Parathyroid adenoma (tissue), 2 donors: ENCODE measurements around the gene LRRC49.
"Not testable (repeated sequence)": the region's sequence is repeated elsewhere in the genome, so short reads cannot be mapped to it uniquely, and the experiment has no call there.

Experiments
- H2AFZ ChIP-seq: fragments of 300-600 bp; sonication (generic); one replicate; pipeline ENCODE4 v1.7.0; 2017; ENCODE audit warnings: antibody characterized with exemption, mild to moderate bottlenecking
- H3K27ac ChIP-seq: fragments of 300-600 bp; sonication (generic); one replicate; pipeline ENCODE4 v1.7.0; 2017
- H3K27me3 ChIP-seq: fragments of 300-600 bp; sonication (generic); one replicate; pipeline ENCODE4 v1.7.0; 2017; ENCODE audit warnings: low read length; ENCODE audit not compliant: control insufficient read depth, insufficient read depth
- H3K36me3 ChIP-seq: fragments of 300-600 bp; sonication (generic); one replicate; pipeline ENCODE4 v1.7.0; 2017; ENCODE audit warnings: low read length; ENCODE audit not compliant: control insufficient read depth, insufficient read depth
- H3K4me1 ChIP-seq: fragments of 300-600 bp; sonication (generic); one replicate; pipeline ENCODE4 v1.7.0; 2017; ENCODE audit warnings: control low read depth
- H3K4me2 ChIP-seq: fragments of 300-600 bp; sonication (generic); one replicate; pipeline ENCODE4 v1.7.0; 2017; ENCODE audit warnings: low read length
- H3K4me3 ChIP-seq: fragments of 300-600 bp; sonication (generic); one replicate; pipeline ENCODE4 v1.7.0; 2017; ENCODE audit warnings: low read depth, low read length
- H3K79me2 ChIP-seq: fragments of 300-600 bp; sonication (generic); one replicate; pipeline ENCODE4 v1.7.0; 2017; ENCODE audit warnings: control low read depth
- H3K9ac ChIP-seq: fragments of 300-600 bp; sonication (generic); one replicate; pipeline ENCODE4 v1.7.0; 2017; ENCODE audit warnings: mild to moderate bottlenecking
- H3K9me3 ChIP-seq: fragments of 300-600 bp; sonication (generic); one replicate; pipeline ENCODE4 v1.7.0; 2017; ENCODE audit warnings: low read length; ENCODE audit not compliant: control insufficient read depth
- CTCF ChIP-seq: fragments of 300-600 bp; sonication (generic); IDR thresholded peaks from one replicate; pipeline ENCODE4 v1.7.0; 2017; ENCODE audit warnings: antibody characterized with exemption, mild to moderate bottlenecking
- donor health status: primary hyperparathyroidism.

The LRRC49 gene

GRCh38 chr15:70920981-70921696 lies 28.5 kb downstream of the LRRC49 start:
- H3K79me2 ChIP-seq, result no peaks in the 10 kb centered on the region
- no peak overlapping the region for H2AFZ ChIP-seq
- H3K36me3 ChIP-seq, result no peaks in the 10 kb centered on the region
- H3K27me3 ChIP-seq, result no peaks in the 10 kb centered on the region
- H3K9me3 ChIP-seq, result no peaks in the 10 kb centered on the region
- no peak for TF ChIP-seq CTCF
- no peak overlapping the region for H3K4me2 ChIP-seq
- H3K27ac ChIP-seq, result no peak overlapping the region
- H3K4me3 ChIP-seq, result no peak overlapping the region
- H3K4me1 ChIP-seq, result no peaks in the 10 kb centered on the region
- H3K9ac ChIP-seq, result no peak overlapping the region

DNA sequence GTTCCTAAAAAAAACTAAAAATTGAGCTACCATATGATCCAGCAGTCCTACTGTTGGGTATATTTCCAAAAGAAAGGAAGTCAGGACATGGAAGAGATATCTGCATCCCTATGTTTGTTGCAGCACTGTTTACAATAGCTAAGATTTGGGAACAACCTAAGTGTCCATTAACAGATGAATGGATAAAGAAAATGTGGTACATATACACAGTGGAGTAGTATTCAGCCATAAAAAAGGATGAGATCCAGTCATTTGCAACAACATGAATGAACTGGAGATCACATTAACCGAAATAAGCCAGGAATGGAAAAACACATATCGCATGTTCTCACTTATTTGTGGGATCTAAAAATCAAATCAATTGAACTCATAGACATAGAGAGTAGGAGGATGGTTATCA lies 29.5 kb downstream of the LRRC49 start:
- H3K4me1 ChIP-seq, result no peaks in the 10 kb centered on the region
- H2AFZ ChIP-seq, result no peak overlapping the region
- no peak overlapping the region for H3K9ac ChIP-seq
- H3K9me3 ChIP-seq, result no peaks in the 10 kb centered on the region
- no peak overlapping the region for H3K27ac ChIP-seq
- H3K36me3 ChIP-seq, result no peaks in the 10 kb centered on the region
- H3K79me2 ChIP-seq, result no peaks in the 10 kb centered on the region
- no peak overlapping the region for H3K4me2 ChIP-seq
- no peak for TF ChIP-seq CTCF
- no peaks in the 10 kb centered on the region for H3K27me3 ChIP-seq
- H3K4me3 ChIP-seq, result no peak overlapping the region

- no peak overlapping the region for H2AFZ ChIP-seq
- no peak overlapping the region for H3K4me2 ChIP-seq
- H3K9me3 ChIP-seq, result no peaks in the 10 kb centered on the region
- TF ChIP-seq CTCF, result no peak
- no peak overlapping the region for H3K27ac ChIP-seq
- no peak overlapping the region for H3K4me3 ChIP-seq
- no peaks in the 10 kb centered on the region for H3K79me2 ChIP-seq
- no peaks in the 10 kb centered on the region for H3K36me3 ChIP-seq
- no peak overlapping the region for H3K9ac ChIP-seq
- no peaks in the 10 kb centered on the region for H3K27me3 ChIP-seq
- no peaks in the 10 kb centered on the region for H3K4me1 ChIP-seq
Measured at GRCh38 chr15:70923311-70924080, 30.9 kb downstream of the LRRC49 start.

DNA sequence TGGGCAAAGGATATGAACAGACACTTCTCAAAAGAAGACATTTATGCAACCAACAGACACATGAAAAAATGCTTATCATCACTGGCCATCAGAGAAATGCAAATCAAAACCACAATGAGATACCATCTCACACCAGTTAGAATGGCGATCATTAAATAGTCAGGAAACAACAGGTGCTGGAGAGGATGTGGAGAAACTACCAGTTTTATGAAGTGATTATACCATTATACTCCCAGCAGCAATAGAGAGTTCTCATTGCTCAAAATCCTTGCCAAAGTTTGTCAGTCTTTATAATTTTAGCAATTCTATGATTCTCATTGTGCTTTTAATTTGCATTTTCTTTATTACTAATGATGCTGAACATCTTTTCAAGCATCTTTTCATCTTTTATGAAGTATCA lies 34.3 kb downstream of the LRRC49 start:
- not testable (repeated sequence) for H3K27ac ChIP-seq, H3K36me3 ChIP-seq, H3K79me2 ChIP-seq, H2AFZ ChIP-seq, H3K27me3 ChIP-seq, H3K9me3 ChIP-seq, H3K9ac ChIP-seq, H3K4me3 ChIP-seq, H3K4me1 ChIP-seq, H3K4me2 ChIP-seq

DNA sequence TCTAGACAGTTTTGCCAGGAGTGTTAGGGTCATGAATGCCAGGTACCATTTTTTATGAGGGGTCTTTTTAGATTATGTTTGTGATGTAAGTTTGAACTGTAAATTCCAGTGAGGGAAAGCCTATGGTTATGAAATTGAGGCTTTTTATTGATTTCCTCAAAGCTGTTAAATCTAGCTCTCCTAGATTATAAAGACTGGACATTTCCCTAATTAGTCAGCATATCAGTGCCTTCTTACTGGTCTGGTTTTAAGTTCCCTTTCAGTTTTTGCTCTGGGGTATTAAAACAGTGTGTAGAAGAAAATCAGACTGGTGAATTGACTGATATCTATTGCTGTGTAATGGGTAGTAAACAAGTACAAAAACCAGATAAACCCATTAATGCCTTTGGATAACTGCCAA lies 39.2 kb downstream of the LRRC49 start:
- Histone ChIP-seq H3K27ac (no peak overlapping the region), H3K27me3 (no peaks in the 10 kb centered on the region), H3K79me2 (no peaks in the 10 kb centered on the region), H3K4me1 (no peaks in the 10 kb centered on the region), H2AFZ (no peak overlapping the region), H3K36me3 (no peaks in the 10 kb centered on the region), H3K4me2 (no peak overlapping the region), H3K4me3 (no peak overlapping the region), H3K9me3 (no peaks in the 10 kb centered on the region), H3K9ac (no peak overlapping the region)
- TF ChIP-seq CTCF, result no peak
